Parathyroid adenoma (tissue), 2 donors: ENCODE measurements around the gene ABHD1.
"Not testable (repeated sequence)": the region's sequence is repeated elsewhere in the genome, so short reads cannot be mapped to it uniquely, and the experiment has no call there.

Source experiments
- H2AFZ ChIP-seq: fragments of 300-600 bp; sonication (generic); one replicate; pipeline ENCODE4 v1.7.0; 2017; ENCODE audit warnings: antibody characterized with exemption, mild to moderate bottlenecking
- H3K27ac ChIP-seq: fragments of 300-600 bp; sonication (generic); one replicate; pipeline ENCODE4 v1.7.0; 2017
- H3K27me3 ChIP-seq: fragments of 300-600 bp; sonication (generic); one replicate; pipeline ENCODE4 v1.7.0; 2017; ENCODE audit warnings: low read length; ENCODE audit not compliant: control insufficient read depth, insufficient read depth
- H3K36me3 ChIP-seq: fragments of 300-600 bp; sonication (generic); one replicate; pipeline ENCODE4 v1.7.0; 2017; ENCODE audit warnings: low read length; ENCODE audit not compliant: control insufficient read depth, insufficient read depth
- H3K4me1 ChIP-seq: fragments of 300-600 bp; sonication (generic); one replicate; pipeline ENCODE4 v1.7.0; 2017; ENCODE audit warnings: control low read depth
- H3K4me2 ChIP-seq: fragments of 300-600 bp; sonication (generic); one replicate; pipeline ENCODE4 v1.7.0; 2017; ENCODE audit warnings: low read length
- H3K4me3 ChIP-seq: fragments of 300-600 bp; sonication (generic); one replicate; pipeline ENCODE4 v1.7.0; 2017; ENCODE audit warnings: low read depth, low read length
- H3K79me2 ChIP-seq: fragments of 300-600 bp; sonication (generic); one replicate; pipeline ENCODE4 v1.7.0; 2017; ENCODE audit warnings: control low read depth
- H3K9ac ChIP-seq: fragments of 300-600 bp; sonication (generic); one replicate; pipeline ENCODE4 v1.7.0; 2017; ENCODE audit warnings: mild to moderate bottlenecking
- H3K9me3 ChIP-seq: fragments of 300-600 bp; sonication (generic); one replicate; pipeline ENCODE4 v1.7.0; 2017; ENCODE audit warnings: low read length; ENCODE audit not compliant: control insufficient read depth
- TF ChIP-seq, protein P1 (sequence below): fragments of 300-600 bp; sonication (generic); IDR thresholded peaks from one replicate; pipeline ENCODE4 v1.7.0; 2017; ENCODE audit warnings: antibody characterized with exemption, mild to moderate bottlenecking
- donor health status: primary hyperparathyroidism.

The ABHD1 gene

DNA sequence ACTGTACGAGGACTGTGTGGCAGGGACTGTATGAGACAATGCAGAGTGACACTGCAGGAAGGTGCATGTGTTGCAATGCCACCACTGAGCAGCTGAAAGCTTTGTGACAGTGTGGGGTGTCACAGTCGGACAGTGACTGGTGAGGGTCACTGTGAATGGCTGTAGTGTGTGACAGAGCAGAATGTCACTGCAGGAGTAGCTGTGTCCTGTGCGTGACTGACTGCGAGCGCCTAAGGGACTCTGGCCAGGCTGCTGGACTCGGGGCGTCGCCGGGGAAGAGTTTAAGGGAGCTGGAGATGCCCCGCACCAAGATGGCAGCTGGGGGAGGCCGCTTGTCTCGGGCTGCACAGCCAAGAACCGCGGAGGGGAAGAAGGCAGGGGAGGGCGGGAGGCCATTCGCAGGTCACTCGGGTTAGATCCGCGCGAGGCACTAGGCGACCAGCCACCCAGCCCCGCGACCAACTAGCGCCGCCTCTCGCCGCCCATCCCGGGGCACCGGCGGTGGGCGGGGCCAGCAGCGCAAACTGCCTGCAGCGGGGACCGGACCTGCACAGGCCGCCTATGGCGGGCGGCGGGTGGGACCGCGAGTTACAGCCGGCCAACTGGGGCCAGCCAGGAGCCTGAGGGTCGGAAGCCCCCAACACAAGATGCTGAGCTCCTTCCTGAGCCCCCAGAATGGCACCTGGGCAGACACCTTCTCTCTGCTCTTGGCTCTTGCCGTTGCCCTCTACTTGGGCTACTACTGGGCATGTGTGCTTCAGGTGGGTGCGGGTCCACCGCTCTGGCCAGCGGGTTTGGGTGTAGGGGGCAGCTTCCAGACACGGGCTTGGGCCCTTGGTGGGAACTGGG is at the start of gene ABHD1:
TSS of gene ABHD1 (plus strand) at position 514 of the 849 bp plus-strand sequence. CDS start at position 648, 134 bp downstream.
- H3K27ac ChIP-seq: peak within 1 kb of the TSS; percentile 22
- H3K9ac ChIP-seq: peak within 1 kb of the TSS; percentile 29
- H3K4me2 ChIP-seq: peak within 1 kb of the TSS; percentile 82
- H3K9me3 ChIP-seq: no peaks in the 10 kb centered on the region
- H3K4me1 ChIP-seq: no peaks in the 10 kb centered on the region
- peak within 1 kb of the TSS; percentile 95 for H2AFZ ChIP-seq
- H3K79me2 ChIP-seq: no peaks in the 10 kb centered on the region
- no peaks in the 10 kb centered on the region for H3K36me3 ChIP-seq
- H3K27me3 ChIP-seq: no peaks in the 10 kb centered on the region
- TF ChIP-seq, protein P1, sequence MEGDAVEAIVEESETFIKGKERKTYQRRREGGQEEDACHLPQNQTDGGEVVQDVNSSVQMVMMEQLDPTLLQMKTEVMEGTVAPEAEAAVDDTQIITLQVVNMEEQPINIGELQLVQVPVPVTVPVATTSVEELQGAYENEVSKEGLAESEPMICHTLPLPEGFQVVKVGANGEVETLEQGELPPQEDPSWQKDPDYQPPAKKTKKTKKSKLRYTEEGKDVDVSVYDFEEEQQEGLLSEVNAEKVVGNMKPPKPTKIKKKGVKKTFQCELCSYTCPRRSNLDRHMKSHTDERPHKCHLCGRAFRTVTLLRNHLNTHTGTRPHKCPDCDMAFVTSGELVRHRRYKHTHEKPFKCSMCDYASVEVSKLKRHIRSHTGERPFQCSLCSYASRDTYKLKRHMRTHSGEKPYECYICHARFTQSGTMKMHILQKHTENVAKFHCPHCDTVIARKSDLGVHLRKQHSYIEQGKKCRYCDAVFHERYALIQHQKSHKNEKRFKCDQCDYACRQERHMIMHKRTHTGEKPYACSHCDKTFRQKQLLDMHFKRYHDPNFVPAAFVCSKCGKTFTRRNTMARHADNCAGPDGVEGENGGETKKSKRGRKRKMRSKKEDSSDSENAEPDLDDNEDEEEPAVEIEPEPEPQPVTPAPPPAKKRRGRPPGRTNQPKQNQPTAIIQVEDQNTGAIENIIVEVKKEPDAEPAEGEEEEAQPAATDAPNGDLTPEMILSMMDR: no peak
- H3K4me3 ChIP-seq: peak within 1 kb of the TSS; percentile 63

DNA sequence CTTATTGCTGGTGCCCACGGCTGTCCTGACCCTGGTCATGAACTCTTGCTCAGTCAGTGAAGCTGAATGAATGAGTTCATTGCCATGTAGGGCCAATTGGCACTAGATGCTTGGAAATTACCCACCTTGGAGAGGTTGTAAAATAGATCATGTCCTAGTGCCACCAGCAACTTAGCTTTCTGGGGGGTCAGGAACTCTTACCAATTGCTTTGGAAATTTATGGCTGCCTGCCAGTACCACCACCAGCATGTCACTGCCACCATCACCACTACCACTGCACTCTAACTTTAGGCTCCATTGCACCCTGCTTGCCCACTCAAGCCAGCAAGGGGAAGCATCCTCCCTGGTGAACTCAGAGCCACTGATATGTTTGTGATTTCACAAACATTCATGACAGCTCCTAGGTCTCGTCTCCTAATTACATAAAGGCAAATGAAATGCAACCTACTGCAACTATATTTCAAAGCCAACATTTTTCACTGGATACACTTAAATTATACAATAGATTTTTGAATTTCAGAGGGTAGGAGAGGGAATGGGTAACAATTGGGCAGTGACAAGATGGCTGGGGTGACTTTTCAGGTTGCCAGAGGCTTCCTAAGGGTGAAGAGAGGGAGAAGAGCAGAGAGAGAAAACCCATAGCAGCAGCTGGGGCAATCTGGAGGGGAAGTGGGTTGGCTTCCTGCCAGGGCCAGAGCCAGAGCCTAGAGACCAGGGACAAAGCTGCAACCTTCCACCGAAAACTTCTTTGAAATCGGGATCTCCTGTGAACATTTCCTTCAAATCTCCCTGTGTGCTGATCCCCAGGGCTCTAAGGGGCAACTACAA is 48.7 kb upstream of the ABHD1 start:
- H3K4me1 ChIP-seq: peaks cover 6% of the 10 kb centered on the region
- no peak overlapping the region for H3K9ac ChIP-seq
- H2AFZ ChIP-seq: no peak overlapping the region
- no peaks in the 10 kb centered on the region for H3K9me3 ChIP-seq
- no peak overlapping the region for H3K4me3 ChIP-seq
- H3K79me2 ChIP-seq: peaks cover 8% of the 10 kb centered on the region
- H3K36me3 ChIP-seq: no peaks in the 10 kb centered on the region
- H3K27ac ChIP-seq: no peak overlapping the region
- TF ChIP-seq, protein P1: no peak
- H3K27me3 ChIP-seq: no peaks in the 10 kb centered on the region
- H3K4me2 ChIP-seq: no peak overlapping the region

DNA sequence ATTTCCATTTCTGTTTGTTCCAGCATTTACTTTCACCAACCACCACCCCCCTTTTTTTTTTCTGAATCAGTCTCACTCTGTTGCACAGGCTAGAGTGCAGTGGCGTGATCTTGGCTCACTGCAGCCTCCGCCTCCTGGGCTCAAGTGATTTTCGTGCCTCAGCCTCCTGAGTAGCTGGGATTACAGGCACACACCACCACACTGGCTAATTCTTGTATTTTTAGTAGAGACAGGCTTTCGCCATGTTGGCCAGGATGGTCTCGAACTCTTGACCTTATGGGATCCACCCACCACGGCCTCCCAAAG is 48.1 kb upstream of the ABHD1 start:
- not testable (repeated sequence) for H3K27ac ChIP-seq, H3K9ac ChIP-seq, H3K4me1 ChIP-seq

DNA sequence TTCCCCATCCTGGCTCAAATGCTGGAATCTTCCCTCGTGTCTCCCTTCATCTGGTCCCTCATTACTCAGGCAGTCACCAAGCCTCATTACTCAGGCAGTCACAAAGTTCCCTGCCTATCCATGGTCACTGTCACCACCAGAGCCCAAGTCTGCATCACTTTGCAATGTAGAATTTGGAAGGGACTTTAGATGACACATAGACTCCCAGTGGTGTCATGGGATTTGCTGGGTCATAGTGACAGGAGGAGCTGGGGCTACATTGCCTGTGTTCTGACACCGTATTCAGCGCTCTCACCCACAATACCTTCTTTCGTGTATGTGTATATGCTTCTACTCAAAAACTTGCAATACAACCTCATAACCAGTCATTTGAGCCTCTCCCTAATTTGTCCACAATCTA is 47.3 kb upstream of the ABHD1 start:
- Histone ChIP-seq H3K9ac (no peak overlapping the region), H3K9me3 (no peaks in the 10 kb centered on the region)

More for the DNA sequence above, 48.1 kb upstream of the ABHD1 start:
- not testable (repeated sequence) for H3K4me3 ChIP-seq, H3K27me3 ChIP-seq, H3K4me2 ChIP-seq, H2AFZ ChIP-seq, H3K9me3 ChIP-seq, H3K36me3 ChIP-seq, H3K79me2 ChIP-seq

GRCh38 chr2:27077231-27077630 is 46.4 kb upstream of the ABHD1 start:
- Histone ChIP-seq H3K4me1 (peaks cover 5% of the 10 kb centered on the region), H3K4me2 (no peak overlapping the region), H3K27me3 (no peaks in the 10 kb centered on the region), H3K79me2 (no peaks in the 10 kb centered on the region), H3K27ac (no peak overlapping the region), H3K4me3 (no peak overlapping the region), H3K9me3 (no peaks in the 10 kb centered on the region), H3K36me3 (no peaks in the 10 kb centered on the region), H2AFZ (no peak overlapping the region), H3K9ac (no peak overlapping the region)
- TF ChIP-seq, protein P1: no peak

More for the DNA sequence above, 47.3 kb upstream of the ABHD1 start:
- Histone ChIP-seq H2AFZ (no peak overlapping the region), H3K36me3 (no peaks in the 10 kb centered on the region), H3K27me3 (no peaks in the 10 kb centered on the region), H3K79me2 (no peaks in the 10 kb centered on the region), H3K4me3 (no peak overlapping the region), H3K4me1 (peaks cover under 1% of the 10 kb centered on the region), H3K4me2 (no peak overlapping the region), H3K27ac (no peak overlapping the region)
- TF ChIP-seq, protein P1: no peak
